ENCODE results near the gene PARP1. TPM values are rescaled to one million over a fixed set of nuclear protein-coding genes. Genes with fewer than 3 reads are reported as not detected.

Gene PARP1
- total RNA-seq (ENCODE audit: unreplicated experiment): 168 TPM
- long read RNA-seq, transcript PARP1-203 (23 exons, 3,958 nt): major isoform, 21 of 83 reads
- long read RNA-seq, partial matches to known transcripts: 61 of 83 reads
- long read RNA-seq, other reads (novel, unspliced or antisense): 0 of 83 reads

DNA sequence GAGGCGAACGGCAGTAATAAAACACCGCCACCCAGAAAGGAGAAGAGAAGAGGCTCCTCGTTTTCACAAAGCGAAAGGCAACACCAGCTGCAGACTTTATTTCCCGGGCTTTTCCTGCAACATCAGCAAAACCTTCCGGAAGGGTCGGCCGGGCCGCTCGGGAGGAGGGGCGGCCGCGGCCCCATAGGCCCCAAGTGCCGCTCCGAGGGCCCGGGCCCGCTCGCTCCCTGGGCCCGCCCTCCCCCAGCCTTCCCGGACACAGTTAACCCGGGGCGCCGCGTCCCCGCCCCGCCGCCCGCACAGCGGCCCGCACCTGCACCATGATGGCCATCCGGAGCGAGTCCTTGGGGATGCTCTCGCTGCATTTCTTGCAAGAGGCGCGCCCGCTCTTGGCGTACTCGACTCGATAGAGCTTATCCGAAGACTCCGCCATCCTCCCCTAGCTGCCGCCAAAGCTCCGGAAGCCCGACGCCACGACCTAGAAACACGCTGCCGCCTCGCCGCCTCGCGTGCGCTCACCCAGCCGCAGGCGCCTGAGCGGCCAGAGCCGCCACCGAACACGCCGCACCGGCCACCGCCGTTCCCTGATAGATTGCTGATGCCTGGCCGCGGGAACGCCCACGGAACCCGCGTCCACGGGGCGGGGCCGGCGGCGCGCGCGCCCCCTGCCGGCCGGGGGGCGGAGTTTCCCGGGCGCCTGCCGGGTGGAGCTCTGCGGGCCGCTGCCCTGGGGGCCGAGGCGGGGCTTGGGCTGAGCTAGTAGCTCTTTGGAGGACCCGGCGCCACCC is at the start of gene PARP1:
TSS of gene PARP1 (minus strand) at position 597 of the 788 bp plus-strand sequence. CDS start at position 433, 164 bp downstream.
- Mint-ChIP-seq H3K27me3 (ENCODE audit: unreplicated experiment) (peaks cover 8% of the 10 kb centered on the region), H3K36me3 (ENCODE audit: unreplicated experiment) (no peaks in the 10 kb centered on the region), H3K4me3 (ENCODE audit: unreplicated experiment) (peak within 1 kb of the TSS; percentile 96), H3K27ac (ENCODE audit: unreplicated experiment) (peak within 1 kb of the TSS; percentile 94), H3K9me3 (ENCODE audit: unreplicated experiment) (peaks cover 11% of the 10 kb centered on the region), H3K4me1 (ENCODE audit: low read depth, unreplicated experiment) (peaks cover 33% of the 10 kb centered on the region)
- DNase-seq: peak; percentile 86
- TF ChIP-seq, protein P1, sequence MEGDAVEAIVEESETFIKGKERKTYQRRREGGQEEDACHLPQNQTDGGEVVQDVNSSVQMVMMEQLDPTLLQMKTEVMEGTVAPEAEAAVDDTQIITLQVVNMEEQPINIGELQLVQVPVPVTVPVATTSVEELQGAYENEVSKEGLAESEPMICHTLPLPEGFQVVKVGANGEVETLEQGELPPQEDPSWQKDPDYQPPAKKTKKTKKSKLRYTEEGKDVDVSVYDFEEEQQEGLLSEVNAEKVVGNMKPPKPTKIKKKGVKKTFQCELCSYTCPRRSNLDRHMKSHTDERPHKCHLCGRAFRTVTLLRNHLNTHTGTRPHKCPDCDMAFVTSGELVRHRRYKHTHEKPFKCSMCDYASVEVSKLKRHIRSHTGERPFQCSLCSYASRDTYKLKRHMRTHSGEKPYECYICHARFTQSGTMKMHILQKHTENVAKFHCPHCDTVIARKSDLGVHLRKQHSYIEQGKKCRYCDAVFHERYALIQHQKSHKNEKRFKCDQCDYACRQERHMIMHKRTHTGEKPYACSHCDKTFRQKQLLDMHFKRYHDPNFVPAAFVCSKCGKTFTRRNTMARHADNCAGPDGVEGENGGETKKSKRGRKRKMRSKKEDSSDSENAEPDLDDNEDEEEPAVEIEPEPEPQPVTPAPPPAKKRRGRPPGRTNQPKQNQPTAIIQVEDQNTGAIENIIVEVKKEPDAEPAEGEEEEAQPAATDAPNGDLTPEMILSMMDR (IDR thresholded peaks at IDR 0.05; ENCODE audit: partially characterized antibody, unreplicated experiment): peak; percentile 95

DNA sequence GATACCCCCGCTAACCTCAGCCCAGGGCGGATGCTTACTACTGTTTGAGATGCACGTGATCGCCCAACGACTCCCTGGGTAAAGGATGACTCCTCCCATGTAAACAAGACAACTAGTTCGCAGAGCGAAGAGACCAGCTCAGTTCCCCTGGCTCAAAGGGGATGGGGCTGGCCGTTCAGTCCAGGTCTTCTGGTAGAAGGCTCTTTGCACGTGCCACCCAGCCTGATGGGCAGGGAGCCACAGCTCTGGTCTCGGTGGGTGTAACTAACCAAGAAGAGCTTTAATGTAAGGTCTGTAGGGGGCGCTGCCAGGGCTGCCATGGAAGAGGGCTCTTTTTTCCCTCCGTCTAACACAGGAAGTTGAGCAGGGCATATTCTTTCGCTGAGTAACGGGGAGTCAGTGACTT is 49.4 kb upstream of the PARP1 start:
- Mint-ChIP-seq H3K9me3 (ENCODE audit: unreplicated experiment) (peaks cover 6% of the 10 kb centered on the region), H3K27ac (ENCODE audit: unreplicated experiment) (no peak overlapping the region), H3K4me1 (ENCODE audit: low read depth, unreplicated experiment) (peaks cover 23% of the 10 kb centered on the region), H3K4me3 (ENCODE audit: unreplicated experiment) (no peak overlapping the region), H3K36me3 (ENCODE audit: unreplicated experiment) (peaks cover 15% of the 10 kb centered on the region), H3K27me3 (ENCODE audit: unreplicated experiment) (peaks cover 2% of the 10 kb centered on the region)
- no peak for DNase-seq
- TF ChIP-seq, protein P1 (IDR thresholded peaks at IDR 0.05; ENCODE audit: partially characterized antibody, unreplicated experiment): no peak

DNA sequence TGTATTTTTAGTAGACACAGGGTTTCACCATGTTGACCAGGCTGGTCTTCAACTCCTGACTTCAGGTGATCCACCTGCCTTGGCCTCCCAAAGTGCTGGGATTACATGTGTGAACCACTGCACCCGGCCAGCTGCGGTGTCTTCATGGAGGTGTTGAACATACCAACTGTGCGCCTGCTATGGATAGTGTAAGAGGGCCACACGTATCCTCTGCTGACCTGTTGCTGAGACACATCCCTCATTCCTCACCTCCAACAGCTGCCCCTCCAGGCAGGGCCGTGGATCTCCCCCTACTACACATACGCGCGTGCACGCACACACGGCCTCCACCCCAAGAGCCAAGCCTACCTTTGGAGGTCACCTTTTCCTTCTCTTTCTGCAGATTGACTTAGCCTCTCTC is 48.0 kb upstream of the PARP1 start:
- no peak for DNase-seq
- Mint-ChIP-seq H3K4me1 (ENCODE audit: low read depth, unreplicated experiment) (peaks cover 23% of the 10 kb centered on the region), H3K9me3 (ENCODE audit: unreplicated experiment) (peaks cover 3% of the 10 kb centered on the region), H3K27ac (ENCODE audit: unreplicated experiment) (no peak overlapping the region), H3K27me3 (ENCODE audit: unreplicated experiment) (peaks cover 2% of the 10 kb centered on the region), H3K4me3 (ENCODE audit: unreplicated experiment) (no peak overlapping the region), H3K36me3 (ENCODE audit: unreplicated experiment) (peaks cover 5% of the 10 kb centered on the region)
- TF ChIP-seq, protein P1 (IDR thresholded peaks at IDR 0.05; ENCODE audit: partially characterized antibody, unreplicated experiment): no peak

DNA sequence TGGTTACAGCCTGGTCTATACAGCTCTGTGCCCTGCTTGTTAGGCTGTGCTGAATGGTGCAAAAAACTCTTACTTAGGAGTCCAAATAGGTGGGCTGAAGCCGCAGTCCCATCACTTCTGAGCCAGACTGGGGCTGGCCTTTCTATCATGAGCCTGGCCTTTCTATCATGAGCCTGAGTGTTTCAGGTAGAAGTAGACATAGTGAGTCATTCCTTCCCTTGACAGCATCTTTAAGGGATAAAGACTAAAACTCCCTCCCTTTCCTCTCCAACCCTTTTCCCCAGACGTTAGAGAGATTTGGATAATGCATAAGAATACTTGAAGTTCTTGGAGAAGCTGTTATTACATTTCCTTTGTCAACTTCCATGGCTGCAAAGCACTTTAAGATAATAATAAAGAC is 46.5 kb upstream of the PARP1 start:
- H3K9me3 Mint-ChIP-seq (ENCODE audit: unreplicated experiment): peaks cover 3% of the 10 kb centered on the region
- peaks cover 5% of the 10 kb centered on the region for H3K36me3 Mint-ChIP-seq (ENCODE audit: unreplicated experiment)
- TF ChIP-seq, protein P1 (IDR thresholded peaks at IDR 0.05; ENCODE audit: partially characterized antibody, unreplicated experiment): no peak
- H3K4me1 Mint-ChIP-seq (ENCODE audit: low read depth, unreplicated experiment): peaks cover 23% of the 10 kb centered on the region
- DNase-seq: no peak
- no peak overlapping the region for H3K4me3 Mint-ChIP-seq (ENCODE audit: unreplicated experiment)
- H3K27me3 Mint-ChIP-seq (ENCODE audit: unreplicated experiment): peaks cover 2% of the 10 kb centered on the region
- no peak overlapping the region for H3K27ac Mint-ChIP-seq (ENCODE audit: unreplicated experiment)
